GM23338 (cell line): ENCODE measurements around the gene RAX. TPM values are rescaled to one million over a fixed set of nuclear protein-coding genes. Genes with fewer than 3 reads are reported as not detected.

ENCODE experiments used
- ATAC-seq: fragments of 200-7000 bp; cut with Tn5 transposase; 3 replicates; pipeline ENCODE4 v1.9.1; 2020
- DNase-seq: peaks from one replicate; pipeline ENCODE4 v3.0.0-alpha.2; 2015; ENCODE audit warnings: low spot score
- H2AFZ ChIP-seq: fragments of 200-600 bp; sonication (generic); 2 replicates; pipeline ENCODE4 v1.8.0; 2016; ENCODE audit warnings: antibody characterized with exemption, mild to moderate bottlenecking, moderate library complexity
- H3F3A ChIP-seq: fragments of 200-600 bp; sonication (generic); replicated peaks from 2 replicates; pipeline ENCODE4 v1.8.0; 2017; ENCODE audit warnings: antibody characterized with exemption, mixed run types, low read depth
- H3K27ac ChIP-seq: fragments of 200-600 bp; sonication (generic); 2 replicates; pipeline ENCODE4 v1.6.1; 2016; ENCODE audit warnings: low read depth
- H3K27me3 ChIP-seq: fragments of 200-600 bp; sonication (generic); 2 replicates; pipeline ENCODE4 v1.8.0; 2016; ENCODE audit warnings: mild to moderate bottlenecking, mixed run types, moderate library complexity; ENCODE audit not compliant: insufficient read depth
- H3K36me3 ChIP-seq: fragments of 200-600 bp; sonication (generic); 2 replicates; pipeline ENCODE4 v1.8.0; 2016; ENCODE audit warnings: mild to moderate bottlenecking; ENCODE audit not compliant: insufficient read depth
- H3K4me1 ChIP-seq: fragments of 200-600 bp; sonication (generic); 2 replicates; pipeline ENCODE4 v1.8.0; 2016; ENCODE audit warnings: mild to moderate bottlenecking, moderate library complexity; ENCODE audit not compliant: insufficient read depth
- H3K4me2 ChIP-seq: fragments of 200-600 bp; sonication (generic); 2 replicates; pipeline ENCODE4 v1.7.1; 2017; ENCODE audit warnings: mixed run types
- H3K4me3 ChIP-seq: fragments of 200-600 bp; sonication (generic); 2 replicates; pipeline ENCODE4 v1.6.1; 2016; ENCODE audit warnings: mixed run types
- H3K79me2 ChIP-seq: fragments of 200-600 bp; sonication (generic); replicated peaks from 2 replicates; pipeline ENCODE4 v1.8.0; 2017; ENCODE audit warnings: mild to moderate bottlenecking; ENCODE audit not compliant: insufficient read depth
- H3K9me2 ChIP-seq: fragments of 200-600 bp; sonication (generic); 2 replicates; pipeline ENCODE4 v1.8.0; 2017; ENCODE audit not compliant: insufficient read depth
- H4K20me1 ChIP-seq: fragments of 200-600 bp; sonication (generic); replicated peaks from 2 replicates; pipeline ENCODE4 v1.8.0; 2017; ENCODE audit warnings: mild to moderate bottlenecking; ENCODE audit not compliant: insufficient read depth
- H3K27ac Mint-ChIP-seq: 2 replicates; pipeline ENCODE4 v1.8.0; 2020; ENCODE audit warnings: inconsistent platforms, mild to moderate bottlenecking, moderate library complexity, mixed read lengths
- H3K27me3 Mint-ChIP-seq: 3 replicates; pipeline ENCODE4 v1.8.0; 2022; ENCODE audit warnings: low read depth, mild to moderate bottlenecking, moderate library complexity, mixed read lengths, inconsistent platforms; ENCODE audit not compliant: insufficient read depth, poor library complexity
- H3K36me3 Mint-ChIP-seq: 3 replicates; pipeline ENCODE4 v1.8.0; 2021; ENCODE audit warnings: low read depth, mild to moderate bottlenecking, inconsistent platforms, moderate library complexity, mixed read lengths
- H3K4me1 Mint-ChIP-seq: 3 replicates; pipeline ENCODE4 v1.8.0; 2020; ENCODE audit warnings: mild to moderate bottlenecking, inconsistent platforms, mixed read lengths
- H3K4me3 Mint-ChIP-seq: 3 replicates; pipeline ENCODE4 v1.8.0; 2021; ENCODE audit warnings: moderate library complexity, mild to moderate bottlenecking, inconsistent platforms, mixed read lengths
- H3K9me3 Mint-ChIP-seq: 3 replicates; pipeline ENCODE4 v1.8.0; 2020; ENCODE audit warnings: moderate library complexity, mild to moderate bottlenecking, inconsistent platforms, mixed read lengths
- CREB1 ChIP-seq: fragments of 250-450 bp; sonication (Bioruptor Pico); IDR thresholded peaks from 2 replicates; pipeline ENCODE4 v1.5.0; 2020; ENCODE audit warnings: low read depth, mild to moderate bottlenecking, moderate library complexity
- ETS1 ChIP-seq: IDR thresholded peaks from 2 replicates; pipeline ENCODE4 v1.6.1; 2016; ENCODE audit warnings: antibody characterized with exemption
- EZH2 ChIP-seq: fragments of 200-600 bp; sonication (generic); IDR thresholded peaks from one replicate; pipeline ENCODE4 v1.8.0; 2017; ENCODE audit warnings: antibody characterized with exemption, mild to moderate bottlenecking, low read depth; ENCODE audit not compliant: unreplicated experiment
- EZH2phosphoT487 ChIP-seq: fragments of 200-600 bp; sonication (generic); IDR thresholded peaks from one replicate; pipeline ENCODE4 v1.8.1; 2018; ENCODE audit warnings: antibody characterized with exemption; ENCODE audit not compliant: unreplicated experiment
- JUNB ChIP-seq: IDR thresholded peaks from one replicate; pipeline ENCODE4 v1.6.1; 2016; ENCODE audit warnings: antibody characterized with exemption; ENCODE audit not compliant: unreplicated experiment
- NANOG ChIP-seq: IDR thresholded peaks from 2 replicates; pipeline ENCODE4 v1.6.1; 2016; ENCODE audit warnings: antibody characterized with exemption, borderline replicate concordance
- POLR2AphosphoS5 ChIP-seq: IDR thresholded peaks from 2 replicates; pipeline ENCODE4 v1.6.1; 2016; ENCODE audit warnings: antibody characterized with exemption, low read depth
- REST ChIP-seq: IDR thresholded peaks from one replicate; pipeline ENCODE4 v1.6.1; 2018; ENCODE audit warnings: antibody characterized with exemption; ENCODE audit not compliant: unreplicated experiment
- STAT1 ChIP-seq: IDR thresholded peaks from one replicate; pipeline ENCODE4 v1.6.1; 2016; ENCODE audit warnings: antibody characterized with exemption; ENCODE audit not compliant: unreplicated experiment
- ZNF114 ChIP-seq: fragments of 250-450 bp; sonication (Bioruptor Pico); IDR thresholded peaks from 2 replicates; pipeline ENCODE4 v1.5.0; 2020; ENCODE audit warnings: mild to moderate bottlenecking, moderate library complexity
- ZNF331 ChIP-seq: fragments of 250-450 bp; sonication (Bioruptor Pico); IDR thresholded peaks from 2 replicates; pipeline ENCODE4 v1.5.0; 2020; ENCODE audit warnings: low read depth, mild to moderate bottlenecking, moderate library complexity
- ZNF462 ChIP-seq: fragments of 250-450 bp; sonication (Bioruptor Pico); IDR thresholded peaks from 2 replicates; pipeline ENCODE4 v1.5.0; 2020; ENCODE audit warnings: mild to moderate bottlenecking, moderate library complexity
- polyA plus RNA-seq: library from polyadenylated mRNA; unstranded; fragments of >200 nt; fragmentation: Nextera tagmentation; extraction: Ambion mirVana; gene quantifications from 2 replicates; pipeline ENCODE4 v1.2.1, GENCODE V29; 2016
- total RNA-seq: library from RNA; depleted of rRNA; stranded (reverse); fragments of >200 nt; shearing (Covaris generic); gene quantifications from 2 replicates; pipeline ENCODE4 v1.2.3, GENCODE V29; 2014
- TF ChIP-seq, protein P1 (sequence below), 2 experiments: fragments of 200-600 bp in 1 of 2; sonication (generic) in 1 of 2; conservative IDR thresholded peaks; 2 replicates each; pipeline versions ENCODE4 v1.5.1 to v1.6.1; 2016 to 2017; ENCODE audit warnings: antibody characterized with exemption in 2 of 2, low read depth in 2 of 2, mild to moderate bottlenecking in 2 of 2, moderate library complexity in 1 of 2

RAX gene
- total and polyA plus RNA-seq, 2 experiments from 2014 or later = 0.03 to 0.16 TPM

- Mint-ChIP-seq H3K27me3 (peaks cover 2% of the 10 kb centered on the region), H3K4me3 (no peak overlapping the region), H3K4me1 (no peaks in the 10 kb centered on the region), H3K27ac (no peak overlapping the region), H3K9me3 (no peaks in the 10 kb centered on the region), H3K36me3 (no peaks in the 10 kb centered on the region)
- Histone ChIP-seq H3K79me2 (no peaks in the 10 kb centered on the region), H3K27ac (no peak overlapping the region), H3K4me2 (no peak overlapping the region), H3K4me3 (no peak overlapping the region), H2AFZ (no peak overlapping the region), H3K9me2 (no peaks in the 10 kb centered on the region), H4K20me1 (no peaks in the 10 kb centered on the region), H3K27me3 (no peaks in the 10 kb centered on the region), H3K36me3 (no peaks in the 10 kb centered on the region), H3K4me1 (no peaks in the 10 kb centered on the region), H3F3A (no peaks in the 10 kb centered on the region)
- ATAC-seq (no peak), DNase-seq (no peak)
- TF ChIP-seq NANOG = no peak
- no peak for TF ChIP-seq EZH2phosphoT487
- TF ChIP-seq, protein P1, sequence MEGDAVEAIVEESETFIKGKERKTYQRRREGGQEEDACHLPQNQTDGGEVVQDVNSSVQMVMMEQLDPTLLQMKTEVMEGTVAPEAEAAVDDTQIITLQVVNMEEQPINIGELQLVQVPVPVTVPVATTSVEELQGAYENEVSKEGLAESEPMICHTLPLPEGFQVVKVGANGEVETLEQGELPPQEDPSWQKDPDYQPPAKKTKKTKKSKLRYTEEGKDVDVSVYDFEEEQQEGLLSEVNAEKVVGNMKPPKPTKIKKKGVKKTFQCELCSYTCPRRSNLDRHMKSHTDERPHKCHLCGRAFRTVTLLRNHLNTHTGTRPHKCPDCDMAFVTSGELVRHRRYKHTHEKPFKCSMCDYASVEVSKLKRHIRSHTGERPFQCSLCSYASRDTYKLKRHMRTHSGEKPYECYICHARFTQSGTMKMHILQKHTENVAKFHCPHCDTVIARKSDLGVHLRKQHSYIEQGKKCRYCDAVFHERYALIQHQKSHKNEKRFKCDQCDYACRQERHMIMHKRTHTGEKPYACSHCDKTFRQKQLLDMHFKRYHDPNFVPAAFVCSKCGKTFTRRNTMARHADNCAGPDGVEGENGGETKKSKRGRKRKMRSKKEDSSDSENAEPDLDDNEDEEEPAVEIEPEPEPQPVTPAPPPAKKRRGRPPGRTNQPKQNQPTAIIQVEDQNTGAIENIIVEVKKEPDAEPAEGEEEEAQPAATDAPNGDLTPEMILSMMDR (conservative IDR thresholded peaks at IDR 0.05; ENCODE audit: low read depth in 2 of 2) = no peak
- TF ChIP-seq CREB1 = no peak
- no peak for TF ChIP-seq ZNF331 (CRISPR knock-in tag)
- TF ChIP-seq STAT1 = no peak
- no peak for TF ChIP-seq ZNF462 (CRISPR knock-in tag)
- no peak for TF ChIP-seq REST
- TF ChIP-seq JUNB = no peak
- TF ChIP-seq ZNF114 (CRISPR knock-in tag) = no peak
- TF ChIP-seq POLR2AphosphoS5 = no peak
- TF ChIP-seq EZH2 = no peak
- TF ChIP-seq ETS1 = no peak
These were observed 34.9 kb downstream of the RAX start for GRCh38 chr18:59238385-59238784.
